Medulla oblongata (tissue), 1 donor: ENCODE results near the gene HNRNPU.

Source experiments
- DNase-seq: peaks from one replicate; pipeline ENCODE4 v3.0.0-alpha.2; 2015; ENCODE audit errors: extremely low spot score

Gene HNRNPU

DNA sequence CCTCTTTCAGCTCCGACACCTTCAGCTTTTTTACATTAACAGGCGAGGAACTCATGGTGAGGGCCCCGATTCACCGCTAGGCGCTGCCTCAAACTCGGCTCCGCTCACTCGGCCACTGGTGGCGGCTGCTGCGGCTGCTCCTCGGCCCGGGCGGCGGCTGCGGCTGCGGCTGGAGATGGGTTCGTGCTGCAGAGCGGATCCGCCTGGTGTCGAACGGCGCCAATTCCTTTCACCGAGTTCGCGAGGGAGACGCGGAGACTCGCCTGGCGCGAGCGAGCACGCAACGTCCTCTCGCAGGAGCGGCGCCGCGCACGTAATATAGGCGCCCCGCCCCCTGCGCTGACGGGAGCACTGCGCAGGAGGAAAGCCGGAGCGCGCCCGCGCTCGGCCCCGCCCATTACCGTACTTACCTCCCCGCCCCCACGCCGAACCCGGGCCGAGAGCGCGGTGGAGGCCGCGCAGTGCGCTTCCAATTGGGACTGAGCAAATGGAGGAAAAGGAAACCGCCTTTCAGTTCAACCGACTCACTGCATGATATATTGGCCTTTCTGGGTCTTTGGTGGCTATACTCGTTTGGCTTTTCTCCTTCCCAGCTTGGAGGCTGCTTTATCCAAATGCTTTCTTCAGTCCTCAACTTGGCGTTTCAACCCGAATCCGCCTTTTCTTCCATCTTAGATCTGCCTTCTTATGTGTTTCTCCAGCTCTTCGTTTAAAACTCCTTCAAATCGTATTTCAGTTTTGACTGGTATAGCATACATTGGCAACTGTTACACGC lies at the start of gene HNRNPU:
Gene HNRNPU, minus strand, starts transcription at position 291 of the 775 bp plus-strand sequence. Its CDS starts 236 bp downstream, at position 55.
- DNase-seq, result peak; percentile 97

DNA sequence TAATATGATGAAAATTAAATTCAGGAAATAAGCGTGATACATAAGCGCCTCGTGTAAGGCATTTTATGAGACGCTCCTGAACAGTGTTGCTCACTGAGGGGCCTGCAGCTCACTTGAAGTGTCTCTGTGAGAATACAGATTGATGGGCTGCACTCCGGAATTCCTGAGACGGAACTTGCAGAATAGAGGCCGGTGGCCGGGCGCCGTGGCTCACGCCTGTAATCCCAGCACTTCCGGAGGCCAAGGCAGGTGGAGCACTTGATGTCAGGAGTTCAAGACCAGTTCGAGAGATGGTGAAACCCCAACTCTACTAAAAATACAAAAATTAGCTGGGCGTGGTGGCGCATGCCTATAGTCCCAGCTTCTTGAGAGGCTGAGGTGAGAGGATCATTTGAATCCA lies 49.5 kb upstream of the HNRNPU start:
- DNase-seq, result no peak

DNA sequence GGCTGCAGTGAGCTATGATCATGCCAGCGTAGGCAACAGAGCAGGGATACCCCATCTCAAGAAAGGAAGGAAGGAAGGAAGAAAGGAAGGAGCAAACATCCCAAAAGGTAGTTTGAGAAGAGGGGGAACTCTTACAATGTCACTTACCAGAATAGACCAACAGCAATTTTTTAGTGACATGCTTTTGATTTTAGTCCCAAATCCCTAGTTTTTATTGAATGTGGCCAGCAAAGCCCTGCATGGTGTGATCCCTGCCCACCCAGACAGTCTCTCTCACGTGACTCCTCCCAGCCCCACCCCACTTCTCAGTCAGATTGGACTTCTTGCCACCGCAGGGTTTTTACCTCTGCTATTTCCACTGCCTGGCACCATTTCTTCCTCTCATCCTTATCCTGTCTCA lies 39.8 kb upstream of the HNRNPU start:
- DNase-seq, result no peak

DNA sequence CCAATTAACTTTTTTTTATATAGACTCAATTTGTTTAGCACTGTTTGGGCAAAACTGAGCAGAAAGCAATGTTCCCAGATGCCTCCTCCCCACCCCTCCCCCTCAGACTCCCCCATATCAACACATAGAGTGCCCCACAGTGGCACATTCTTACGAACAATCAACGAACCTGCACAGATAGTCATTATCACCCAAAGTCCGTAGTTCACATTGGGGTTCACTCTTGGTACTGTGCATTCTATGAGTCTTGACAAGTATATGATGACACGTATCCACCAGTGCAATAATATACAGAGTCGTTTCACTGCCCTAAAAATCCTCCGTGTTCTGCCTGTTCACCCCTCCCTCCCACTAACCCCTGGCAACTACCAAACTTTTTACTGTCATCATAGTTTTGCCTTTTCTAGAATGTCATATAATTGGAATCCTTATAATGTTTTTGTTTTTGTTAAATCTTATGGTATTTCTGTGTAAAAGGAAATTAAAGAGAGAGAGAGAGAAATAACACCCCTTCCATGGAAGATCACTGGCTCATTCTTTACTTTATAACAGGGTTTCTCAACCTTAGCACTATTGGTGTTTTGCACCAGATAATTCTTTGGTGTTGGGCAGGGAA lies 37.2 kb upstream of the HNRNPU start:
- no peak for DNase-seq

DNA sequence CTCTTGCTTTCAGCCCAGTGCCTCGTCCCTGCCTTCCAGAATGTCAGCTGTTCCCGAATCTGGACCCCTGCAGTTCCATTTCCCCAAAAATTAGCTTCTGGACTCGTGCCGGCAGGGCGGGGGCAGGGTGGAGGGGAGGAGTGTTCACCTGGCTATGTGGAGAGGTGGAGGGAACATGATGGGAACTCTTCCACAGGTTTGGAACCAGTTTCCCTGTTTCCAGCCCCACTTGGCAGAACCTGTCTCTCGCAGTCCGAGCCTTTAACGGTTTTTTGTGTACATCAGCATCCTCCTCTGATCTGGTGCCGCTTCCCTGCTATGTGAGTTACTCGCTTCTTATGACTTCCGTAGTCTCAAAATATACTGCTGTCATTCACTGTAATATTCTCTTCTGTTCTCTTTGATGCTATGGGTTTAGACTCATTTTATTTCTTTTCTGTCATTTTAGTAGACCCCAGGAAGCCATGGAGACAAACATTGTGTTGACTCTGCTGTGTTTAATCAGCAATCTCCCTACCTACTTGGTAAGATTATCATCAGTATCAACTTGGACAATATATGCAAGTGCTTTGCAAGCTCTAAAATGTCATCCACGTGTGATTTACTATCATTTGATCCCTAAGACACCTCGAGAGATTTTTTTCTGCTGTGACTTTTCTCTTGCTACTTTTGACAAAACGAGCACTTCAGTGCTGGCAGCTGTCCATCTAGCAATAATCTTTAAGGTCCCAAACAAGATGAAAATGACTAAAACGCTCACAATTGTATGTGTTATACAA lies 33.3 kb upstream of the HNRNPU start:
- DNase-seq, result no peak

DNA sequence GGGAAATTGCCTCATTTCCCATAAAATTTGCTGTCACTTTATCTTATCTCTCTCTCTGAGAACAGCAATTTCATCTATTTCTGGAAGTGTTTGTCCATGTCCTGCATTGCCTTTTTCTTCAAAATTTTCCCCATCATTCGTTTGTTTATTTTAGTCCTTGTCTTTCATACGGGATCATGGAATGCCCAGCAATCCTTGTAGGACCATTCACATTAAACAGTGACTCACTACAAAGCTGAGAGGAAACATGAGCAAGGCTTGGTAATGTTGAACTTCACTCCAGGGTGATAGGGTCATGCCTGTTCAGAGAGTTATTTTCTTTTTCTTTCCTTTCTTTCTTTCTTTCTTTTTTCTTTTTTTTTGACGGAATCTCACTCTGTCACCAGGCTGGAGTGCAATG lies 32.2 kb upstream of the HNRNPU start:
- DNase-seq, result no peak

DNA sequence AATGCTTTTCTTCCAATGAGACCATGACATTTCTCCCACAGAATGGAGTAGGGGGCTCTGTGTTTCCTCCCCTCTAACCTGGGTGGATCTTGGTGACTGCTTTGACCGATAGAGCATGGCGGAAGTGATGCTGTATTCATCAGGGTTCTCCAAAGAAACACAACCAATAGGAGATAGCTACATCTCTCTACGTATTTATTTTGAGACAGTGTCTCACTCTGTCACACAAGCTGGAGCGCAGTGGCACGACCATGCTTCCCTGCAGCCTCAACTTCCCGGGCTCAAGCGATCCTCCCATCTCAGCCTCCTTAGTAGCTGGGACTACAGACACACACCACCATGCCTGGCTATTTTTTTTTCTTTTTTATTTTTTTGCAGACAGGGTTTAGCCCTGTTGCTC lies 29.5 kb upstream of the HNRNPU start:
- no peak for DNase-seq

DNA sequence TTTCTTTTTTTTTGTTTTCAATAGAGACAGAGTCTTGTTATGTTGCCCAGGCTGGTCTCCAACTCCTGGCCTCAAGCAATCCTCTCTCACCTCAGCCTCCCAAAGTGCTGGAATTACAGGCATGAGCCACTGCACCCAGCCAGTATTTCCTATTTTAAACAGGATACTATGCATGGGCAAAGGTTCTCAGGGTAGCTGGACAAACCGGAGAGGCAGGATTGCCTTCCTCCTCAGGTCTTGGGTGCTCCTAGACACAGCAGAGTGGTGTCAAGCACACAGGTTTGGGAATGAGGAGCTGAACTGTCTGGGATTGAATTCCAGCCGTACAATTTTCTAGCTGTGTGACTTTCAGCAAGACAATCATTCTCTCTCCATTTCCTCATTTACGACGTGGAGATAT lies 22.9 kb upstream of the HNRNPU start:
- no peak for DNase-seq

DNA sequence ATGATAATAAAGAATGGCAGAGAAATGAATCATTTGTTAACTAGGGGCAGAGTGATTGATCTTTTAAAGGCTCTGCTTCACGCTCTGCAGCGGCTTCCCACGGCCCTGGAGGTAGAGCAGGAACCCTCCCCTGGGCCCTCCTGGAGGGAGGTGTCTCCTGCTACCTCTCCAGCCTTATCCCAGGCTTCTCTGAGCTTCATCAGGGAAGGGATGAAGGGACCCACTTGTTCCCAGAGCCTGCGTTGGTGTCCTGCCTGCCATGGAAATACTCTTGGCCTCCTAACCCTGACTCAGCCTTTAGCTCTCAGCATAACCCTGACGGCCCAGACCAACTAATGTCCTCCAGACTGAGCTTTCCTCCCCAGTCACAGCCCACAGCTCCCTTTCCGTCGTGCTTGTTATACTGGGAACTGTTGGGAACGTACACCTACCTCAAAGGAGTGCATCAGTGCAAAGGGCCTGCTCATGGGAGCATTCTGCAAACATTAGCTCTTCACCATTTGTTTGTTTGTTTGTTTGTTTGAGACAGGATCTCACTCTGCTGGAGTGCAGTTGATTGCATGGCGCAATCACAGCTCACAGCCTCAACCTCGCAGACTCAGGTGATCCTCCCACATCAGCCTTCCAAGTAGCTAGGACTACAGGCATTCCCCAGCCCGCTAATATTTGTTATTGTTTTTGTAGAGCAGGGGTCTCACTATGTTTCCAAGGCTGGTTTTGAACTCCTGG lies 17.4 kb upstream of the HNRNPU start:
- DNase-seq, result no peak

DNA sequence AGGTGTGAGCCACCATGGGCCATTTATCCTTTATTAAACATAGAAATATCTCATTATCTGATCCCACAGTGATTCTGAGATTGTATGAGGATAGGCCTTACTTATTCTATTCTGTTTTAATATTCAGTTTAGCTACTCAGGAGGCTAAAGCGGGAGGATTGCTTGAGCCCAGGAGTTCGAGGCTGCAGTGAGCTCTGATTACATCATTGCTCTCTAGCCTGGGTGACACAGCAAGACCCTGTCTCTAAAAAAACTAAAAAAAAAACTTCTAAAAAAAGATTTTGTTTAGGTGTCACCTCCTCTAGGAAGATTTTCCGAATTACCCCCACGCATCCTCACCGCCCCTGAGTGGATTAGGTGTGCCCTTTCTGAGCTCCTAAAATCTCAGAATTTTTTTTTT lies 14.3 kb upstream of the HNRNPU start:
- DNase-seq, result no peak

DNA sequence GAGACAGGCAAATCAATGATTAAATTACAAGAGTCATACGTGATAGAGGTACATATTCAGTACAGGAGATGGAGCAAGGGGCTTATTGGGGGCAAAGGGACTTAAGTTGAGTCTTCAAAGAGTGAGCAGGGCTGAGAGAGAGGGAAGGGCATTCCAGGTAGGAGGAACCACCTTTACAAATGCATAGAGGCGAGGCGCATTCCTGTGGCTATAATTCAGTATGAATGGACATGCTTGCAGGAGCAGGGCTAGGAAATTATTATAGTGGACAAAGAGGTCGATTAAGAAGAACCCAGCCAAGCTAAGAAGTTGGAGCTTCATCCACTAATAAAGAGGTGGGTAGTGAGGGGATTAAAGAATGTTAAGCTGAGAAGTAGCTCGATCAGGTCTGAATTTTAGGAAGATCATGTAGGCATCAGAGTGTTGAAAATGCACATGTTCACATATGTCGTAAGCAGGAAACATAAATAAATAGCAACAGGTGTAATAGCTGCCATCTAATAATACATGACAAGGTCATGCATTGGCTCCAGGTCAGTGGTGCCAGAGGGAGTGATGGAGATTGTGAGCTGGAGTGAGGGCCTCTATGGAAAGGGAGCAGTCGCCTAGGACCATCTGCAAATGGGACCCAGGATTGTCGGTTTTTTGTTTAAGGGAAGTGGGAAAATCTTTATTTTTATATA lies 12.0 kb upstream of the HNRNPU start:
- DNase-seq, result no peak

DNA sequence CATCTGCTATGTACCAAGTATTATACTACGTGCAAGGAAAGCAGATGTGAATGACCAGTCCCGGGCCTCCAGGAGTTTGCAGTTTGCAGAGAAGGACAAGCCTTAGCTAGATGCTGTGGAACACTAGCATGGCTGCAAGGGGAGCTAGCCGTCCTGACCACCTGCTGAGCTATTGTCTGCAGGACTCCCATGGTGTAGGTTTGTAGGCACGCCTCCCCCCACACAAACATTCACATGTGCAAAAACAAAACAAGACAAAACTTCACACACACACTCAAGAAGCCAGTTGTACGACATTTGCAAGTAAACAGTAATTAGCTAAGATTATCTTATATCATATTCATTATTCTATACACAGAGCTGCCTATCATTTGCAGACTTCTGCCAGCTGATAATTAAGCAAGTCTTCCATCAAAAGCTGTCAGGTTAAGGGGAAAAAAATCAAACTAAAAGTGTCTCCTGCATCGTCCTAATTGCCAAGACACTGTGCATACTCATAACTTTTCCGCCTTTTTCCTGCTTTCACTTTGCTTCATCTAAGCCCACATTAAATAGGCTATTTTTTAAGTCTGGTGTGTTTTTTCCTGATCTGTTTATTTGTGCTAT lies 10.7 kb upstream of the HNRNPU start:
- DNase-seq, result no peak

DNA sequence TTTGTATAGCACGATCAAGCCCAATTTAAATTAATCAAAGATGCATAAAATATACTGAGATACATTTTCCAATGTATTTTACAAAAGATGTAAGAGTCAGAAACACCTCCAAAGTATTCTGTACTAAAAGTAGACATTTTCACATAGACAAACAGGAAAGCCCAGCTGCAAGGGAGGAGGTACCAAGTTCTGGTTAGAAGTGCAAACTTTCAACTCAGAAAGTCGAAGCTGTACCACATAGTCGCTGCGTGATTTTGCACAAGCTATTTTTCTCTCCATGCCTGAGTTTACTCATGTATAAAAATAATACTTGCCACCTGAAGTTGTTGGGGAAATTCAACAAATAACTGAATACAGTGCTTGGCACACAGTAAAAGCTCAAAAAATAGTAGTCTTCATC lies 5.6 kb upstream of the HNRNPU start:
- no peak for DNase-seq

DNA sequence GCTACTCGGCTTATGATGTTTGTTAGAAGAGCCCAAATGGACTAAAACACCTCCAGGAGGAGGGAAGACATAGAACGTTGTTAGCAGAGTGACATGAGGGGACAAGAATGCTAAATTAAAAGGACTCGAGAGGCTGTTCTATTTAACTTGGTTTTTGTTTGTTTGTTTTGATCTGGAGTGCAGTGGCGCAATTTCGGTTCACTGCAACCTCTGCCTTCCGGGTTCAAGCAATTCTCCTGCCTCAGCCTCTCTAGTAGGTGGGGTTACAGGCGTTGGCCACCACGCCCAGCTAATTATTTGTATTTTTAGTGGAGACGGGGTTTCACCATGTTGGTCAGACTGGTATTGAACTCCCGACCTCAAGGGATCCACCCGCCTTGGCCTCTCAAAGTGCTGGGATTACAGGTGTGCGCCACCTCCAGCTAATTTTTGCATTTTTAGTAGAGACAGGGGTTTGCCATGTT lies 5.1 kb upstream of the HNRNPU start:
- no peak for DNase-seq

DNA sequence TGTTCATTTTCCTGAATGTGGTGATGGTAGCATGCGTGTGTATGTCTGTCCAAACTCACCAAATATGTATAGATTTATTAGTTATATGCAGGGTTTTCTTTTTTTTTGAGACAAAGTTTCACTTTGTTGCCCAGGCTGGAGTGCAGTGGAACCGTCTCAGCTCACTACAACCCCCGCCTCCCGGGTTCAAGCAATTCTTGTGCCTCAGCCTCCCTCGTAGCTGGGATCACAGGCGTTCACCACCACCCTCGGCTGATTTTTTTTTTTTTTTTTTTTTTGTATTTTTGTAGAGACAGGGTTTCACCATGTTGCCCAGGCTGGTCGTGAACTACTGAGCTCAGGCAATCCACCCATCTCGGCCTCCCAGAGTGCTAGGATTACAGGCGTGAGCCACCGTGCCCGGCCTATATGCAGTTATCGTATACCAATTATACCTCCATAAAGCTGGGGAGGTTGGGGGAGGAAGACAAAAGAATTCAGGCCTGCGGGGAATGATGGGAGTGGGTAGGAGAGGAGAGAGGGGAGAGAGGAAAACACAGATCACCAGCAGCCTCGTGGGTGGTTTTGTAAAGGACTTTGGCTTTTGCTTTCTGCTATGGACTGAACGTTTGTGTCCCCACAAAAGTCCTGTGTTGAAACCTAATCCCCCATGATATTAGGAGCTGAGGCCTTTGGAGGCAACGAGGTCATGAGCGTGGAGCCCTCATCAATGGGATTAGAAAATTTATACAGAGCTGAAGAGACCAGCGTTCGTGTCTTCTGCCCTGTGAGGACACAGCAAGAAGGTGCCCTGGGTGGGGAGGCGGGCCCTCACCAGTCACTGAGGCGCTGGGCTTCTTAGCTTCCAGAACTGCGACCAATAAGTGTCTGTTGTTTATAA lies 4.4 kb upstream of the HNRNPU start:
- no peak for DNase-seq

DNA sequence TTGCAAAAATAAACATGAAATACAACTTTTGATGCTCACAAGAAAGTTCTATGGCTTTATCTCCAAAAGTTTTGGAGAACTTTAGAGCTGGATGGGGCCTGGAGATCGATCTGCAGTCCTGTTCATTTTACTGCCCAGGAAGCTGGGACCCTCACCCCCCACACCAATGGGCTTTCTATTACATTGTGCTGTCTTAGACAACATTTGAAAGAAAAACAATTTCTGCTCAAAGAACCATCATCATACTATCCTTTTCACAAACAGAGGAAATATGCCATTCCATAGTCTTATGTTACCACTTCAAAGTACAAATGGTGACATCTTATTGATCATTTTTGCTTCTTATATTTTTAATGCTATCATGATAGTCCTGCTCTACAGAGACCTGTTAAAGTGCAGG lies 2.0 kb upstream of the HNRNPU start:
- DNase-seq, result no peak

DNA sequence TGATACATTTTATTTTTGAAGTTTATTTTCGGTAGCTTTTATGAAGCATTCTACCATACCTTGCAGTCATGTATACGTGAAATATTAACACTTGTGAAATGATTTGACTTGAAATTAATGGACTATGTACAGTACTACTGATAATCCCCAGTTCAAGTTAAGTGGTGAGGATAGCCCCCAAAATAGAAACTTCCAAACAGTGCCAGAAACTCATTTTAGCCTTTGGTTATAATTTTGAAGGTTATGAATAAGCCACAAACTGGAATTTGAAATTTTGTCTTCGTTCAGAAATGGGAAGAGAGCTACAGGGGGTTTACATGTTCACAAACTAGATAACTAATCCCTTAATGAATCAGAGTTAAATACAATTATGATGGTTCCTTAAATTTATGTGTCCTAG lies 1.5 kb upstream of the HNRNPU start:
- no peak for DNase-seq

DNA sequence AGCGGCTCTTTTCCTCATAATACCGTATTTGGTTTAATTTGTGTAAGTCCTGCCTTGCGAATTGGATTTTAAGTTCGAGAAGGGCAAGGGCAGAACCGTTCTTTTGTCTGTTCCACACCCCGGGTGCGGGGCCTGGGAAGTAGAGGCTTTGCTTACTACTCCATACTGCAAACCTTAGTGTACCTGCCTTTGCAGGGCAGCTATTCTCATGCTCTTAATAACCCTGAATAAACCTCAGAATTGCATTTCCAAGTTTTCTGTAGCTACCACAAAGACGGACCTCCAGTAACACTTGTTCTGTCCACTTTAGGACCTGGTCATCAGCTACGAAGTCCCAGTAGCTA lies 657 bp upstream of the HNRNPU start:
- no peak for DNase-seq

DNA sequence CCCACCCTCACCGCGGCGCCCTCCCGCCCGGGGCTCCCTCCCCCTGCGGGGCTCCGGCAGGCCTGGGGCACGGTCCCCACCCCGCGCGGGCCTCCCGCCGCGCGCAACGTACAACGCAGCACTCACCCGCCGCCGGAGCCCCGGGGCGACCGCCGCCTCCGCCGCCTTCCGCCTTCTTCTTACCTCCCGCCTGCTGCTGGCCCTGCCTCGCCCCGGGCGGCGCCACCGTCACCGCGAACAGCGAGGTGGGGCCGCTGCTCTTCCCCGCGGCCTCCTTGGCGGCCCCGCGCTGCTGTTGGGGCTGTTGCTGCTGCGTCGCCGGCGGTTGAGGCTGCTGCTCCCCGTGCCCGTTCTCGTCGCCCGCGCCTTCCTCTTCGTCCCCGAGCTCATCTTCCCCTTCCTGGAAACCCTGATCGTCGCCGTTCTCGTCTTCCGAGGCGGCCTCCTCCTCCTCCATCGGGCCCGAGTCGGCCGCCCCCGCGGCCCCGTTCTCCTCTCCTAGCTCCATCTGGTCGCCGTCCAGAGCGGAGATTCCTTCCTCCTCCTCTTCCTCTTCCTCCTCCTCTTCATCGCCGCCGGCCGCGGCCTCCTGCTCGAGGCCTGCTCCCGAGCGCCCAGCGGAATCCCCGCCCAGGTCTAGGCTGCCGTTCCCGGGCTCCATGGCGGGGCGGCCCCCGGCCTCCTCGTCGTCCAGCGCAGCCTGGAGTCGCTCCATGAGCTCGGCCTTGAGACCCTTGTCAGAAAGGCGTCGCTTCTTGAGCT lies 671 bp downstream of the HNRNPU start:
- DNase-seq, result no peak
